HepG2 (cell line): ENCODE results near the gene CADPS2. TPM values are rescaled to one million over a fixed set of nuclear protein-coding genes. Genes with fewer than 3 reads are reported as not detected.

ENCODE experiments used
- ATAC-seq: fragments of 200-7000 bp; cut with Tn5 transposase; 3 replicates; pipeline ENCODE4 v1.9.1; 2020; ENCODE audit warnings: mild to moderate bottlenecking, moderate library complexity
- BruUV-seq: library from RNA; stranded (reverse); fragments of 400-500 nt; replicated peaks from 2 replicates; lab custom pipeline; 2021; lab: Mats Ljungman, UMichigan
- CTCF ChIA-PET: fragments of 300-600 bp; formaldehyde crosslinking; extraction: SDS; loops from one replicate; lab custom pipeline; 2021; ENCODE audit warnings: low total read pairs, inconsistent platforms, low intra/inter-chr PET ratio; lab: Yijun Ruan, JAX
- POLR2A ChIA-PET: fragments of 350-600 bp; sonication (Branson Sonifier 250); formaldehyde crosslinking; loops from one replicate; lab custom pipeline; 2020; ENCODE audit warnings: antibody characterized with exemption, inconsistent platforms; lab: Yijun Ruan, JAX
- DNase-seq: peaks from one replicate; pipeline ENCODE4 v3.0.0-alpha.2; 2015; ENCODE audit warnings: low spot score
- FAIRE-seq: peaks from 3 replicates; lab custom pipeline; 2011; peaks lifted over from hg19 to GRCh38; lab: Jason Lieb, UNC
- H2AFZ ChIP-seq: one replicate; pipeline ENCODE4 v1.6.1; 2011; ENCODE audit warnings: low read length, inconsistent platforms
- H3K27ac ChIP-seq: fragments of 300-600 bp; 3 replicates; pipeline ENCODE4 v1.8.0; 2011; ENCODE audit warnings: mixed run types, mild to moderate bottlenecking, mixed read lengths, low read length, inconsistent platforms; ENCODE audit not compliant: insufficient read depth; ENCODE audit errors: extremely low read length
- H3K27me3 ChIP-seq, 2 experiments: fragments of 200-600 bp in 1 of 2; 2 replicates in 1 of 2; 3 replicates in 1 of 2; pipeline versions ENCODE4 v1.6.0 to v1.8.0; 2011; ENCODE audit warnings: low read length in 2 of 2, mild to moderate bottlenecking in 2 of 2, moderate library complexity in 2 of 2, inconsistent platforms in 1 of 2; ENCODE audit not compliant: insufficient read depth in 2 of 2, control insufficient read depth in 1 of 2
- H3K36me3 ChIP-seq, 2 experiments: fragments of 200-600 bp in 1 of 2; replicated peaks in 1 of 2; 2 replicates in 1 of 2; 3 replicates in 1 of 2; pipeline versions ENCODE4 v1.5.1 to v1.8.0; 2011; ENCODE audit warnings: low read length in 2 of 2, inconsistent platforms in 1 of 2; ENCODE audit not compliant: insufficient read depth in 2 of 2, control insufficient read depth in 1 of 2
- H3K4me1 ChIP-seq: 2 replicates; pipeline ENCODE4 v1.5.1; 2012; ENCODE audit warnings: low read length, inconsistent platforms; ENCODE audit not compliant: insufficient read depth
- H3K4me2 ChIP-seq: 2 replicates; pipeline ENCODE4 v1.6.0; 2011; ENCODE audit warnings: low read depth, low read length, inconsistent platforms
- H3K4me3 ChIP-seq, 3 experiments: fragments of 200-600 bp in 1 of 3; sonication (generic), shearing (Covaris generic) in 1 of 3; replicated peaks in 1 of 3; 2 replicates each; pipeline ENCODE4 v1.5.1; 2011 to 2016; ENCODE audit warnings: low read length in 3 of 3, inconsistent platforms in 2 of 3, low read depth in 2 of 3, mild to moderate bottlenecking in 2 of 3, control low read depth in 1 of 3, mixed read lengths in 1 of 3; ENCODE audit not compliant: insufficient read depth in 1 of 3
- H3K79me2 ChIP-seq: one replicate; pipeline ENCODE4 v1.6.1; 2011; ENCODE audit warnings: low read length, inconsistent platforms; ENCODE audit not compliant: insufficient read depth
- H3K9ac ChIP-seq: 2 replicates; pipeline ENCODE4 v1.6.0; 2011; ENCODE audit warnings: mild to moderate bottlenecking, low read depth, low read length, inconsistent platforms; ENCODE audit not compliant: insufficient read depth
- H3K9me3 ChIP-seq: 2 replicates; pipeline ENCODE4 v1.5.1; 2012; ENCODE audit warnings: mild to moderate bottlenecking, low read length
- H4K20me1 ChIP-seq: 2 replicates; pipeline ENCODE4 v1.6.0; 2011; ENCODE audit warnings: inconsistent platforms, mild to moderate bottlenecking, low read length, moderate library complexity; ENCODE audit not compliant: insufficient read depth
- JUND ChIP-seq: sonication (generic); formaldehyde crosslinking; IDR thresholded peaks from 2 replicates; pipeline ENCODE4 v1.8.0; 2022; ENCODE audit warnings: mild to moderate bottlenecking, missing genetic modification reagents
- PPARG ChIP-seq: conservative IDR thresholded peaks from 2 replicates; pipeline ENCODE4 v1.6.1; 2016; ENCODE audit warnings: missing biosample characterization, missing genetic modification reagents
- SP140L ChIP-seq: sonication (generic); formaldehyde crosslinking; IDR thresholded peaks from 2 replicates; pipeline ENCODE4 v1.4.0; 2020; ENCODE audit warnings: missing genetic modification reagents, borderline replicate concordance
- U2AF2 ChIP-seq: fragments of 200-400 bp; formaldehyde crosslinking; IDR thresholded peaks from 2 replicates; pipeline ENCODE4 v1.6.1; 2017; ENCODE audit warnings: low read depth, mild to moderate bottlenecking, low read length
- ZNF446 ChIP-seq: sonication (generic); formaldehyde crosslinking; IDR thresholded peaks from 2 replicates; pipeline ENCODE4 v1.5.0; 2020; ENCODE audit warnings: mild to moderate bottlenecking, missing genetic modification reagents
- ZNF503 ChIP-seq: sonication (generic); formaldehyde crosslinking; IDR thresholded peaks from 2 replicates; pipeline ENCODE4 v1.4.0; 2020; ENCODE audit warnings: missing genetic modification reagents
- ZNF614 ChIP-seq: IDR thresholded peaks from 2 replicates; pipeline ENCODE4 v1.6.1; 2018; ENCODE audit warnings: missing biosample characterization, missing genetic modification reagents, inconsistent platforms, borderline replicate concordance
- ZNF670 ChIP-seq: sonication (generic); formaldehyde crosslinking; IDR thresholded peaks from 2 replicates; pipeline ENCODE4 v1.8.0; 2022; ENCODE audit warnings: mild to moderate bottlenecking, missing genetic modification reagents, borderline replicate concordance
- ZNF678 ChIP-seq: sonication (generic); formaldehyde crosslinking; IDR thresholded peaks from 2 replicates; pipeline ENCODE4 v1.4.0; 2020; ENCODE audit warnings: mild to moderate bottlenecking, missing genetic modification reagents
- in situ Hi-C: cut with HindIII; loops from 2 replicates; pipeline ENCODE4 v1.10.0; 2017; ENCODE audit warnings: low pct_unique_long_range_greater_than_20kb; ENCODE audit not compliant: extremely low pct_ligation_motif_present
- intact Hi-C: fragments of 100-400 bp; cut with micrococcal nuclease; formaldehyde crosslinking; loops from one replicate; pipeline ENCODE4 v1.10.0; 2022; ENCODE audit not compliant: unreplicated experiment
- polyA plus RNA-seq, 8 experiments: library from polyadenylated mRNA; depleted of rRNA in 3 of 8; stranded (reverse) in 7 of 8; unstranded in 1 of 8; fragments of >200 nt; fragmentation: Illumina TruSeq in 4 of 8; extraction: Trizol in 4 of 8; gene quantifications; 2 replicates each; pipeline versions ENCODE4 v1.2.1 to v1.2.3, GENCODE V29; 2011 to 2016; ENCODE audit warnings: low read depth in 4 of 8, missing spikeins in 1 of 8, mixed read lengths in 1 of 8; ENCODE audit not compliant: insufficient read depth in 1 of 8
- total RNA-seq, 5 experiments: library from RNA; depleted of rRNA; stranded (reverse); fragments of >200 nt; fragmentation: Illumina TruSeq; extraction: Trizol; gene quantifications; 2 replicates each; pipeline ENCODE4 v1.2.3, GENCODE V29; 2016; ENCODE audit warnings: low read depth in 1 of 5
- TF ChIP-seq, protein P1 (sequence below): sonication (generic); formaldehyde crosslinking; IDR thresholded peaks from 2 replicates; pipeline ENCODE4 v1.5.0; 2020; ENCODE audit warnings: missing genetic modification reagents

Gene CADPS2
- total and polyA plus RNA-seq, 2 of the 13 experiments (the other 11 are each of a cell fraction or from before 2014, with no cell fraction given) = 17.6 to 43.8 TPM

GRCh38 chr7:122919643-122920181 is 33.5 kb upstream of the CADPS2 start:
- in situ Hi-C loops (no loop called here), intact Hi-C loops (no loop called here)
- Histone ChIP-seq H3K27me3 (no peaks in the 10 kb centered on the region), H3K9me3 (no peaks in the 10 kb centered on the region), H3K9ac (no peak overlapping the region), H3K79me2 (no peaks in the 10 kb centered on the region), H3K36me3 (no peaks in the 10 kb centered on the region), H3K4me2 (no peak overlapping the region), H2AFZ (no peak overlapping the region), H3K4me1 (no peaks in the 10 kb centered on the region), H3K4me3 (no peak overlapping the region), H3K27ac (no peak overlapping the region), H4K20me1 (no peaks in the 10 kb centered on the region)
- CTCF ChIA-PET = no interaction called here
- FAIRE-seq (no peak), ATAC-seq (no peak), DNase-seq (no peak)
- TF ChIP-seq ZNF670 (CRISPR knock-in tag) (no peak), PPARG (CRISPR knock-in tag) (no peak), JUND (CRISPR knock-in tag) (no peak), ZNF503 (CRISPR knock-in tag) (no peak), ZNF446 (CRISPR knock-in tag) (no peak), U2AF2 (no peak), ZNF678 (CRISPR knock-in tag) (no peak), SP140L (CRISPR knock-in tag) (no peak), ZNF614 (CRISPR knock-in tag) (no peak)
- TF ChIP-seq, protein P1, sequence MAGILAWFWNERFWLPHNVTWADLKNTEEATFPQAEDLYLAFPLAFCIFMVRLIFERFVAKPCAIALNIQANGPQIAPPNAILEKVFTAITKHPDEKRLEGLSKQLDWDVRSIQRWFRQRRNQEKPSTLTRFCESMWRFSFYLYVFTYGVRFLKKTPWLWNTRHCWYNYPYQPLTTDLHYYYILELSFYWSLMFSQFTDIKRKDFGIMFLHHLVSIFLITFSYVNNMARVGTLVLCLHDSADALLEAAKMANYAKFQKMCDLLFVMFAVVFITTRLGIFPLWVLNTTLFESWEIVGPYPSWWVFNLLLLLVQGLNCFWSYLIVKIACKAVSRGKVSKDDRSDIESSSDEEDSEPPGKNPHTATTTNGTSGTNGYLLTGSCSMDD (CRISPR knock-in tag) = no peak
- POLR2A ChIA-PET = no interaction called here
- BruUV-seq = no TSS peak
